HG02981 (cell line): Measurements from ENCODE around the gene HPN.
"Not testable (repeated sequence)": the region's sequence is repeated elsewhere in the genome, so short reads cannot be mapped to it uniquely, and the experiment has no call there.

ENCODE experiments used
- ATAC-seq: cut with Tn5 transposase; IDR thresholded peaks from one replicate; pipeline ENCODE4 v1.9.1; 2021; ENCODE audit warnings: mild to moderate bottlenecking, moderate library complexity; ENCODE audit not compliant: unreplicated experiment

HPN gene

GRCh38 chr19:35100588-35101533 is 59.3 kb downstream of the HPN start:
- no peak for ATAC-seq

- not testable (repeated sequence) for ATAC-seq
These were observed 60.4 kb downstream of the HPN start for GRCh38 chr19:35101949-35102348.

GRCh38 chr19:35103614-35104013 is 62.1 kb downstream of the HPN start:
- ATAC-seq: not testable (repeated sequence)

GRCh38 chr19:35104361-35104760 is 62.8 kb downstream of the HPN start:
- no peak for ATAC-seq

GRCh38 chr19:35105047-35105410 is 63.5 kb downstream of the HPN start:
- no peak for ATAC-seq

GRCh38 chr19:35105411-35106290 is 64.1 kb downstream of the HPN start:
- ATAC-seq: no peak

GRCh38 chr19:35106291-35106583 is 64.7 kb downstream of the HPN start:
- ATAC-seq: no peak

- ATAC-seq: no peak
These were observed 65.5 kb downstream of the HPN start for GRCh38 chr19:35106898-35107541.

GRCh38 chr19:35107545-35107944 is 66.0 kb downstream of the HPN start:
- no peak for ATAC-seq

GRCh38 chr19:35108730-35109129 is 67.2 kb downstream of the HPN start:
- no peak for ATAC-seq

GRCh38 chr19:35109395-35110112 is 68.0 kb downstream of the HPN start:
- ATAC-seq: no peak

GRCh38 chr19:35110974-35111373 is 69.5 kb downstream of the HPN start:
- ATAC-seq: no peak

GRCh38 chr19:35112995-35113688 is 71.6 kb downstream of the HPN start:
- no peak for ATAC-seq

- ATAC-seq: no peak
These were observed 73.0 kb downstream of the HPN start for GRCh38 chr19:35114353-35115176.

- ATAC-seq: no peak
These were observed 73.8 kb downstream of the HPN start, which contains the start of gene FXYD3 for GRCh38 chr19:35115177-35115951. Gene FXYD3, plus strand, starts transcription at chr19:35115823. Its CDS starts 3,554 bp downstream, at chr19:35119377.
